HG03135 (cell line): ENCODE measurements around the gene GSE1.

Source experiments
- ATAC-seq: cut with Tn5 transposase; IDR thresholded peaks from one replicate; pipeline ENCODE4 v1.9.1; 2021; ENCODE audit warnings: mild to moderate bottlenecking, moderate library complexity; ENCODE audit not compliant: unreplicated experiment

Gene GSE1

GRCh38 chr16:85616607-85617321, 3.6 kb downstream of the GSE1 start:
- ATAC-seq: peak; percentile 30

- no peak for ATAC-seq
Observed at GRCh38 chr16:85617948-85618347, 4.8 kb downstream of the GSE1 start.

DNA sequence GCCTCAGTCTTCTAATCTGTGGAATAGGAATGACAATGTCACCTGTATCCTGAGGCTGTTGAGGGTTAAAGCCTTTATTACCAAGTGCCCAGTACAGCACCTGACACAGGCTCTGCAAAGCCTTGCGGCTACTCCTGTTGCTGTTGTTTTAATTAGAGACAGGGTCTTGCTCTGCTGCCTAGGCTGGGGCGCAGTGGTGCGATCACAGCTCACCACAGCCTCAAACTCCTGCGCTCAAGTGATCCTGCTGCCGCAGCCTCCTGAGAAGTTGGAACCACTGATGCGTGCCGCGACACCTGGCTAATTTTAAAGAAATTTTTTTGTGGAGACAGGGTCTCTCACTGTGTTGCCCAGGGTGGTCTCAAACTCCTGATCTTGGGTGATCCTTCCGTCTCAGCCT, 5.4 kb downstream of the GSE1 start:
- no peak for ATAC-seq

- no peak for ATAC-seq
Observed at GRCh38 chr16:85619101-85619891, 6.2 kb downstream of the GSE1 start.

GRCh38 chr16:85620374-85620773, 7.3 kb downstream of the GSE1 start:
- no peak for ATAC-seq

DNA sequence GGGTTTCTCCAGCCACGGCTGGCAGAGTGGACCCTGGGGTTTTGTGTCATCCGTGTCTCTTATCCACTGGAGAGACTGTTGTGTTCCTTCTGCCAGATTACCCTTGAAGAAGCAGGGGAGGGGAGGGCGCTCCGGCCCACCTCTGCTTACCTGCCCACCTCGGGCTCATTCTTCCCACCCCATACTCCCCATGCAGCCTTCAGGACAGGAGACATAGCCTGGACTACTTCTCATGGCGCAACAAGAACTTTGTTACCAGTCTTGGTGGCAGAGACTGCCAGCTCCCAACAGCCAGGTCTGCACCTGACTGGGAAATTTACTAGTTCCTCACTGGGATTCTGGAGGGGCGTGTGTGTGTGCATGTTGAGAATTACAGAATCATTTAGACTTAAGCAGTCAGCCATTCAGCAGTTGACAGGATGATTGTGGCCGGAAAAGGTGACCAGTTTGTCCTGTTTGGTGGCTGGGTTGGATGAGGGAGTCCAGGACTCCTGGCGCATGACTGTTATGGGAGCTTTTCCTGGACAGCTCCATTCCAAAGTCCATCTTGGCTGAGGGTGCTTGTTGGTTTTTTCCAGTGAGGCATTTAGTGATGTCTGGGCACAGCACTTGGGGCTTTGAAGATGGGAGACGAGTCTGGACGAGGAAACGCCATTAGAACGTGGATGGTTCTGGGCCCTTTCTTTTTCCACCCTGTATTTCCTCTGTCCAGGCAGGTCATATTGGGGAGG, 8.7 kb downstream of the GSE1 start:
- no peak for ATAC-seq

DNA sequence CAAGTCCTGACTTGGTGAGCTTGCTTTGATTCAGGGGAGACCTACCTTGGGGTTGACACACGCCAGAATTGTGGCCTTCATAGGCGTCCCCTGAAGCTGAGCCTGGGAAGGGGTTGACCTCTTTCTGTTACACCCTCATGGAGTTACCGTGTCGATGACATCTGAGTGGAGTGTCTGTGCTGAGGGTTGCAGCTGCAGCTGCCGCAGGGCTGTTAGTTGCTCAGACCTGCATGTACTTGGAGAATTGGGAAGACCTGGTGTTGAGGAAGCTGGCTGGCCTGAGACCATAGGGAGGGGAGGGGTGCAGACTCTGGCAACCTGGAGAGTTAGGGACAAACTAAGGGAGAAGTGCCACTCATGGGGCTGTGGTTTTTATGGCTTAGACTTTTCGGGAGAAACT, 9.6 kb downstream of the GSE1 start:
- ATAC-seq: no peak

DNA sequence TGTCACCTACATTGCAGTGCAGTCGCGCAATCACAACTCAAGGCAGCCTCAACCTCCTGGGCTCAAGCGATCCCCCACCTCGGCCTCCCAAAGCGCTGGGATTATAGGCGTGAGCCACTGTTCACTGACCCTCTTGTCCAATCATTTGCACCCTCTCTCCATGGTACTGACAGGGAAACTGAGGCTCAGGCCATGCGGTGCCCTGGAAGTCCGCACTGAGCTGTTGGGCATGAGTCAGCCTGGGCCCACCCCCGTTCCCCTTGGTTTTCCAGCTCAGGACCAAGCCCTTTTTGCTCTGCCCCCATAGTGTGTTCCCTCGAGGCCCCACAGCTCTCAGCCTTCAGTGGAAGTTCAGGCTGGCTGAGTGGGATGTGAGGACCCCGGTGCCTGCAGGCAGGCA, 10.1 kb downstream of the GSE1 start:
- no peak for ATAC-seq

- no peak for ATAC-seq
Observed at GRCh38 chr16:85623997-85624601, 11.0 kb downstream of the GSE1 start.

GRCh38 chr16:85624646-85625045, 11.5 kb downstream of the GSE1 start:
- ATAC-seq: no peak

GRCh38 chr16:85625053-85625452, 11.9 kb downstream of the GSE1 start:
- ATAC-seq: no peak

DNA sequence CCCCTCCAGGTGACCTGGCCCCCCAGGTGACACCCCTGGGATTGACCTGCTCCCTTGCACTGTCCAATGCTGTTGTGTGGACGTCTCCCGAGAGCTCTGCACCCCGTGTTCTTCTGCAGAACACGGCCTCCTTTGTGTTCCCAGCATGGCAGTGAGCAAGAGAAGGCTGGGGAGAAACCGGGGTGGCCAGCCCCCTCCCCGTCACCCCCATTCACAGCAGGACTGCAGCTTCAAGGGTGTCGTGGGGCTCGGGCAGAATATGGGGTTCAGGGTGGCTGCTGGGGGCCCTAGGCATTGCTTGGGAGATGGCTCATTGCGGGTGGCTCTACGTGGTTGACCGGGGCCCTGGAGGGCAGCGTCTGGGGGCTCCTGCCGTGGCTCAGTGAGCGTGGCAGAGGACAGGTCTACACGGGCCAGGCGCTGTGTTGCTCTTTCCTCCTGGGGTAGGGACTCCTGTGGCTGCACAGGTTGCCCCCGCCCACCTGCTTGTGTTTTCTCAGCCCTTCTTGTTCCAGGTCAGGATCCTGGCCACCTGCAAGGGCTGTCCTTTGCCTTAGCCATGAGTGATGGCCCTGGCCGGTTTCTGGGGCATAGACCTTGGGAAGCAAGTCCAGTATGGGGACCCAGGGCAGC, 12.5 kb downstream of the GSE1 start:
- no peak for ATAC-seq

DNA sequence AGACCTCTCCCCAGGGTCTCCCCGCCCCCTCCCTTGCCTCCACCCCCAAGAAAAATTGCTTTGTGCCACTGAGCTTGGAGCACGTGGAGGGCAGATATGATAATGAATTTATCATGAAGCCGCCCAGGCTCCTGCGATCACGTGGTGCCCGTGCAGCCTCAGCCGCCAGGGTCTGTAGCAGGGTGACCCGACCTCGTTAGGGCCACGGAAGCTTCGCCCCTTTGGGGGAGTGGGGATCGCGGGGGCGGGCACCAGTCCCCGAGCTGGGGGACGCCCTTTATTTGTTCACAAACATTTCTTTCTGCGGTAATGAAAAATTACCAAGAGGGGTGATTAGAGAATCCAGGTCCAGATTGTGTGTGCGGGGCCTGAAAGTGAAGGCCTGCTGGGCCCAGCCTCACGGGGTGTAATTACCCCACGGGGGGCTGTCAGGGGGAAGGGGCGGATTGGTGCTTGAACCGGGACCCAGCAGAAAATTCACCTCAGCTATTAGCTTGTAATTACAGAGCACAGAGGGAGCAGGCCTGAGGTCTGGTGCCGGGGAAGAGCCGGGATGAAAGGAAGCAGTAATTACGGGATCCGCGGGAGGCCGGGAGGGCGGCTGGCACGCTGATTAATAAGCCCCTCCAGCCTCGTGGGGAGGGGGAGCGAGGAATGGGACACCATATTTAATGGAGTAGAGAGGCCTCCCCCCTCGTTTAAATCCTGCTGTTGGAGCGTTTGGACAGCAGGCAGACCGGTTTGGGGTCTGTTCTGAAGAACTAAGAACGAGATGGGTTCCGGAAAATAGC, 13.3 kb downstream of the GSE1 start:
- no peak for ATAC-seq

GRCh38 chr16:85627089-85627488, 14.0 kb downstream of the GSE1 start:
- no peak for ATAC-seq

DNA sequence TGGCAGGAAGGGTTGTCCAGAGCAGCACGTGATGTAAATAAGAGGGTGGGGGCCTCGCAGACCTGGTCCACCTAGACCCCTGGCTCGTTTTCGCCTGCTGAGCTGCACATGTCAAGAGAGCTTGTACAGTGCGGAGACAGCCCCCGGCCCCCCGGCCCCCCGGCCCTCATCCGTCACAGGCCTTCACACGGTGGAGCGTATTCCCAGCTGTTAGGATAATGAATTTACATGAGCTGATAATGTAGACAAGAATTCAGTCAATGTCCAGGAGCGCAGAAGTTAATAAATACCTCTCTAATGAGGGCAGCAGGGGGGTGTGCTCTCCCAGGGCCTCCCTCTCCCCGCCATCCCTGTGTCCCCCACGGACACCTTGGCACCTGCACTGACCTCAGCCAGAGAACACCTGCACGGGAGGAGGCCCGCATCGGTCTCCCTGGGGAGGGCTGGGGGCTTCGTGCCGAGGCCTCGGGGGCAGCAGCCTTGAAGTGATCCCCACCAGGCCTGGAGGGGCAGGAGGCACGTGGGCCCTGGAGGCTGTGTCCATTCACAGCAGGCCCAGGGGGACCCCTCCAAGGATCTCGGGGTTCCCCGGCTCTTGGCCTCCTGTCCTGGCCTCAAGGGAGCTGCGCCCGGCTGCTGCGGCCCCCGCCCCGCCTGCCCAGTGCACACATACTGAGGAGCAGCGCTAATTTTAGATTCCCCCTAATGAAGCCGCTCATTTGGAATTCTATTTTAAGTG, 14.6 kb downstream of the GSE1 start:
- ATAC-seq: no peak

- no peak for ATAC-seq
Observed at GRCh38 chr16:85628265-85628556, 15.1 kb downstream of the GSE1 start.

DNA sequence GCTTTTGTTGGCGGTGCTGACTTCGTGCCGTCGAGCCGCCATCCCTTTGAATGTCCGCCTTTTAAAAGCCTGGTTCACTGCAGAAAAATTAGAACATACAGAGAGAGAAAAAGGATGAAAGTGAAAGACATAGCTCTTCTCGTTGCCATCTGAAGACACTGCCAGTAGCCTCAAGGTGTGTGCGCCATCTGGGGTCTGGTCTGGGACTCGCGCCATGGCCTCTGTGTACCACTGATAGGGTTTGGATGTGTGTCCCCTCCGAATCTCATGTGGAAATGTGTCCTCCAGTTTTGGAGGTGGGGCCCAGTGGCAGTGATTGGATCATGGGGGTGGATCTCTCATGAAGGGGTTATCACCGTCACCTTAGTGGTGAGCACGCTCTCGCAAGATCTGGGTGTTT, 15.5 kb downstream of the GSE1 start:
- no peak for ATAC-seq

DNA sequence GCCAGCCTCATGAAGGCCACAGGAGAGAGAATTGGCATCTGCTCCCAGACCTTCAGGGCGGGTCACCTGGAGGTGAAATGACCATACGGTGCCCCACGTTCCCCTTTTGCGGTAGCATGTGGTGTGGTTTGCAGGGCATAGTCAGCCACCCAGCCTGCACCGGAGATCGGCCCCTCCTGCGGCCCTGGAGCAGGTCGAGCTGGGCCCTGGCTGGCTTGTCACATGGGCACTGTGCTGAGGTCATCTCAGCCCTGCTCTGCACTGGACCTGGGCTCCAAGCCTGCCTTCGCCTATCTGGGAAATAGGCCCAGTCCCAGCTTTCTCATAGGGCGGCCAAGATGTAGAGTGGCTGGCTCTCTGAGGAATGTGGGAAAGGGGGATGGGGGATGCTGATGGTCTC, 16.2 kb downstream of the GSE1 start:
- no peak for ATAC-seq

- no peak for ATAC-seq
Observed at GRCh38 chr16:85629853-85630252, 16.7 kb downstream of the GSE1 start.

DNA sequence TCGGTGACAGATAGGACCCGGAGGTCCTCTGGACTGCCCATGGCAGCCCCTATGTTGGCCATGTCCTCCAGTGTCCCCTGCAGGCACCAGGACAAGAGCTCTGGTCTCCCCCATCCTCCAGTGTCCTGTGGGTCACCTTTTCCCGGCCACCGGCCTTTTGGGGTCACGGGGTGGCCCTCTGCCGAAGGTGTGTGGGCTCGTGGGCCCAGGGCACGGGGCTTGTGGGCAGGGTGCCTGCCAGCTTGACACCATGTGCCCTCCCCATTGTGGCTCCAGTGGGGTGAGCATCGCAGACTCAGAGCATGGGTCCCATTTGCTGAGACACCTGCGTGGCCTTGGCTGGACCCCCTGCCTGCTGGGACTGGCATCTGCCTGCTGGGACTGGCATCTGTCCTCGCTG, 18.1 kb downstream of the GSE1 start:
- no peak for ATAC-seq
